OCI-LY7 (cell line): ENCODE data around the gene DLGAP5. TPM values are rescaled to one million over a fixed set of nuclear protein-coding genes. Genes with fewer than 3 reads are reported as not detected.
A peak's percentile ranks its signal among the peaks of the same experiment; 100 is the strongest.

Experiments
- BruUV-seq: library from RNA; stranded (reverse); fragments of 400-500 nt; replicated peaks from 2 replicates; lab custom pipeline; 2021; lab: Mats Ljungman, UMichigan
- CTCF ChIA-PET: fragments of 300-600 bp; sonication (Branson Sonifier 250); formaldehyde crosslinking; loops from one replicate; lab custom pipeline; 2022; ENCODE audit warnings: antibody characterized with exemption; ENCODE audit not compliant: unreplicated experiment; lab: Charles Lee
- POLR2A ChIA-PET: fragments of 300-600 bp; sonication (Branson Sonifier 250); formaldehyde crosslinking; loops from one replicate; lab custom pipeline; 2022; ENCODE audit warnings: antibody characterized with exemption; lab: Charles Lee
- DNase-seq: peaks from one replicate; pipeline ENCODE4 v3.0.0-alpha.2; 2015; ENCODE audit warnings: low spot score
- H2AFZ ChIP-seq: fragments of 200-600 bp; sonication (generic), shearing (Covaris generic); 2 replicates; pipeline ENCODE4 v1.6.1; 2014; ENCODE audit warnings: mild to moderate bottlenecking, antibody characterized with exemption, low read length, moderate library complexity
- H3K27ac ChIP-seq: fragments of 200-600 bp; sonication (generic); 2 replicates; pipeline ENCODE4 v1.5.1; 2014; ENCODE audit warnings: mixed run types, low read depth, mild to moderate bottlenecking, moderate library complexity, low read length, inconsistent platforms; ENCODE audit not compliant: poor library complexity, severe bottlenecking
- H3K36me3 ChIP-seq: fragments of 200-600 bp; sonication (generic); 2 replicates; pipeline ENCODE4 v1.6.1; 2014; ENCODE audit warnings: mild to moderate bottlenecking, antibody characterized with exemption, low read length, moderate library complexity, mixed read lengths; ENCODE audit not compliant: insufficient read depth
- H3K4me1 ChIP-seq: fragments of 200-600 bp; sonication (generic); 2 replicates; pipeline ENCODE4 v1.5.1; 2014; ENCODE audit warnings: mild to moderate bottlenecking, low read length; ENCODE audit not compliant: insufficient read depth, poor library complexity, severe bottlenecking
- H3K4me2 ChIP-seq: fragments of 200-600 bp; sonication (generic); 2 replicates; pipeline ENCODE4 v1.6.1; 2014; ENCODE audit warnings: mild to moderate bottlenecking, low read length
- H3K4me3 ChIP-seq: fragments of 200-600 bp; sonication (generic); 2 replicates; pipeline ENCODE4 v1.5.1; 2014; ENCODE audit warnings: mild to moderate bottlenecking, low read depth, low read length; ENCODE audit not compliant: poor library complexity, severe bottlenecking
- H3K79me2 ChIP-seq: fragments of 200-600 bp; sonication (generic); 2 replicates; pipeline ENCODE4 v1.6.1; 2016; ENCODE audit warnings: low read depth, mild to moderate bottlenecking, low read length, moderate library complexity, mixed read lengths; ENCODE audit not compliant: insufficient read depth
- H3K9me2 ChIP-seq: fragments of 200-600 bp; sonication (generic); 2 replicates; pipeline ENCODE4 v1.6.1; 2016; ENCODE audit warnings: mild to moderate bottlenecking, low read length, mixed read lengths; ENCODE audit not compliant: insufficient read depth
- H3K9me3 ChIP-seq: fragments of 200-600 bp; sonication (generic); 2 replicates; pipeline ENCODE4 v1.6.1; 2014; ENCODE audit warnings: mild to moderate bottlenecking, mixed run types, low read length, mixed read lengths
- H4K20me1 ChIP-seq: fragments of 200-600 bp; sonication (generic); 2 replicates; pipeline ENCODE4 v1.6.1; 2014; ENCODE audit warnings: mild to moderate bottlenecking, antibody characterized with exemption, low read length, moderate library complexity, mixed read lengths; ENCODE audit not compliant: insufficient read depth
- EZH2phosphoT487 ChIP-seq: fragments of 200-600 bp; sonication (generic); IDR thresholded peaks from 2 replicates; pipeline ENCODE4 v1.6.1; 2018; ENCODE audit warnings: low read depth, borderline replicate concordance, mild to moderate bottlenecking, mixed run types, antibody characterized with exemption, low read length, moderate library complexity, mixed read lengths
- intact Hi-C: fragments of 100-400 bp; cut with micrococcal nuclease; formaldehyde crosslinking; loops from one replicate; pipeline ENCODE4 v1.10.0; 2022; ENCODE audit not compliant: unreplicated experiment
- total RNA-seq, 2 experiments: library from RNA; depleted of rRNA in 1 of 2; stranded (reverse); fragments of >200 nt in 1 of 2; shearing (Covaris generic) in 1 of 2; gene quantifications; 2 replicates each; pipeline ENCODE4 v1.2.3, GENCODE V29; 2014 to 2022
- TF ChIP-seq, protein P1 (sequence below): fragments of 200-600 bp; sonication (generic); conservative IDR thresholded peaks from 2 replicates; pipeline ENCODE4 v1.5.1; 2014; ENCODE audit warnings: mild to moderate bottlenecking, antibody characterized with exemption, low read length, moderate library complexity, mixed read lengths

DLGAP5 gene
- total RNA-seq, 2 experiments from 2014 or later = 57.6 to 92.2 TPM

DNA sequence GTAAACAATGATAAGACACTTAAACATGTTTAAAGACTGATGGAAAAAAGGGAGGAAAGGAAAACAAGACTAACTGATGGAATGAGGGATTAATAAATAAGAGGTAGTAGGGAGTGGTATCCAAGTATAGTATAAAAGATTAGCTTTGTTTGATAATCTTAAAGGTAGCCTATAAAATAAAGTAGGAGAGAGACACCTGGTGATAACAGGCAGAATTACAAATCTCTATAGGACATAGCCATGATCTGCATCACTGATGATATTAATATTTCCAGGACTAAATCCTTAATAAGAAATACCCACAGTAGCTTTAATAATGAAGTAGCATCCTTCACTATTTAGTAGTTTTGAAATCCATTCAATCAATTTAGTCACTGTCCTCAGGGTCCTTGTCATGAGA, 30.4 kb downstream of the DLGAP5 start:
- H3K36me3 ChIP-seq = peaks cover 90% of the 10 kb centered on the region
- TF ChIP-seq EZH2phosphoT487 = no peak
- TF ChIP-seq, protein P1, sequence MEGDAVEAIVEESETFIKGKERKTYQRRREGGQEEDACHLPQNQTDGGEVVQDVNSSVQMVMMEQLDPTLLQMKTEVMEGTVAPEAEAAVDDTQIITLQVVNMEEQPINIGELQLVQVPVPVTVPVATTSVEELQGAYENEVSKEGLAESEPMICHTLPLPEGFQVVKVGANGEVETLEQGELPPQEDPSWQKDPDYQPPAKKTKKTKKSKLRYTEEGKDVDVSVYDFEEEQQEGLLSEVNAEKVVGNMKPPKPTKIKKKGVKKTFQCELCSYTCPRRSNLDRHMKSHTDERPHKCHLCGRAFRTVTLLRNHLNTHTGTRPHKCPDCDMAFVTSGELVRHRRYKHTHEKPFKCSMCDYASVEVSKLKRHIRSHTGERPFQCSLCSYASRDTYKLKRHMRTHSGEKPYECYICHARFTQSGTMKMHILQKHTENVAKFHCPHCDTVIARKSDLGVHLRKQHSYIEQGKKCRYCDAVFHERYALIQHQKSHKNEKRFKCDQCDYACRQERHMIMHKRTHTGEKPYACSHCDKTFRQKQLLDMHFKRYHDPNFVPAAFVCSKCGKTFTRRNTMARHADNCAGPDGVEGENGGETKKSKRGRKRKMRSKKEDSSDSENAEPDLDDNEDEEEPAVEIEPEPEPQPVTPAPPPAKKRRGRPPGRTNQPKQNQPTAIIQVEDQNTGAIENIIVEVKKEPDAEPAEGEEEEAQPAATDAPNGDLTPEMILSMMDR = peak; percentile 73
- H4K20me1 ChIP-seq = 0 out of 2 replicates have a peak, but pooled peaks cover 3% of the 10 kb centered on the region
- BruUV-seq = no TSS peak
- intact Hi-C loops = loop anchor here (1.0 kb wide), 1 partner anchor 72 kb away; no protein-coding TSS in a partner anchor
- H3K4me1 ChIP-seq = no peaks in the 10 kb centered on the region
- no peaks in the 10 kb centered on the region for H3K9me3 ChIP-seq
- CTCF ChIA-PET = interaction anchor here (1.1 kb wide), 1 partner anchor 69 kb away, joined by 3 read pairs; no protein-coding TSS in a partner anchor
- no peak overlapping the region for H3K27ac ChIP-seq
- no peaks in the 10 kb centered on the region for H3K9me2 ChIP-seq
- H3K4me3 ChIP-seq = no peak overlapping the region
- H3K4me2 ChIP-seq = no peak overlapping the region
- DNase-seq = peak; percentile 34
- POLR2A ChIA-PET = interaction anchor here (0.7 to 1.1 kb wide), 3 partner anchors 8 to 74 kb away, joined by 3 to 4 read pairs (median 3); no protein-coding TSS in a partner anchor
- H3K79me2 ChIP-seq = no peaks in the 10 kb centered on the region
- no peak overlapping the region for H2AFZ ChIP-seq

- TF ChIP-seq, protein P1 = no peak
- no peak for TF ChIP-seq EZH2phosphoT487
- intact Hi-C loops = no loop called here
- H2AFZ ChIP-seq = no peak overlapping the region
- no peak for DNase-seq
- no peaks in the 10 kb centered on the region for H3K9me2 ChIP-seq
- H4K20me1 ChIP-seq = 0 out of 2 replicates have a peak, but pooled peaks cover 3% of the 10 kb centered on the region
- POLR2A ChIA-PET = interaction anchor here (0.7 to 1.8 kb wide), 3 partner anchors 23 to 56 kb away, joined by 3 to 7 read pairs (median 5); no protein-coding TSS in a partner anchor
- no peaks in the 10 kb centered on the region for H3K4me1 ChIP-seq
- CTCF ChIA-PET = no interaction called here
- H3K4me2 ChIP-seq = no peak overlapping the region
- BruUV-seq = no TSS peak
- no peak overlapping the region for H3K4me3 ChIP-seq
- peaks cover 90% of the 10 kb centered on the region for H3K36me3 ChIP-seq
- H3K27ac ChIP-seq = no peak overlapping the region
- H3K79me2 ChIP-seq = no peaks in the 10 kb centered on the region
- H3K9me3 ChIP-seq = no peaks in the 10 kb centered on the region
Measured at GRCh38 chr14:55158412-55158811, 33.0 kb downstream of the DLGAP5 start.

GRCh38 chr14:55157080-55157479, 34.3 kb downstream of the DLGAP5 start:
- TF ChIP-seq, protein P1 = no peak
- no peak for TF ChIP-seq EZH2phosphoT487
- intact Hi-C loops = no loop called here
- H3K79me2 ChIP-seq = no peaks in the 10 kb centered on the region
- no TSS peak for BruUV-seq
- POLR2A ChIA-PET = interaction anchor here (0.6 to 0.9 kb wide), 2 partner anchors 19 to 46 kb away, joined by 3 read pairs; no protein-coding TSS in a partner anchor
- DNase-seq = no peak
- no peak overlapping the region for H3K4me2 ChIP-seq
- no peaks in the 10 kb centered on the region for H3K9me2 ChIP-seq
- CTCF ChIA-PET = no interaction called here
- no peak overlapping the region for H2AFZ ChIP-seq
- H3K9me3 ChIP-seq = no peaks in the 10 kb centered on the region
- H3K36me3 ChIP-seq = peaks cover 90% of the 10 kb centered on the region
- 0 out of 2 replicates have a peak, but pooled peaks cover 3% of the 10 kb centered on the region for H4K20me1 ChIP-seq
- no peaks in the 10 kb centered on the region for H3K4me1 ChIP-seq
- H3K4me3 ChIP-seq = no peak overlapping the region
- no peak overlapping the region for H3K27ac ChIP-seq
